GM23248 (cell line): ENCODE results near the gene BCL2L12. TPM values are rescaled to one million over a fixed set of nuclear protein-coding genes. Genes with fewer than 3 reads are reported as not detected.

Experiments used
- DNase-seq: peaks from one replicate; pipeline ENCODE4 v3.0.0-alpha.2; 2015
- H2AFZ ChIP-seq: fragments of 200-600 bp; sonication (generic); 2 replicates; pipeline ENCODE4 v1.6.1; 2016; ENCODE audit warnings: antibody characterized with exemption
- H3F3A ChIP-seq: fragments of 200-600 bp; sonication (generic); 2 replicates; pipeline ENCODE4 v1.6.1; 2016; ENCODE audit warnings: mild to moderate bottlenecking, antibody characterized with exemption, mixed run types; ENCODE audit not compliant: insufficient read depth
- H3K27ac ChIP-seq: fragments of 200-600 bp; sonication (generic); 2 replicates; pipeline ENCODE4 v1.5.1; 2016; ENCODE audit warnings: mild to moderate bottlenecking
- H3K27me3 ChIP-seq: fragments of 200-600 bp; sonication (generic); replicated peaks from 2 replicates; pipeline ENCODE4 v1.6.1; 2016; ENCODE audit warnings: mild to moderate bottlenecking; ENCODE audit not compliant: insufficient read depth
- H3K36me3 ChIP-seq: fragments of 200-600 bp; sonication (generic); 2 replicates; pipeline ENCODE4 v1.6.1; 2016; ENCODE audit warnings: low read depth, mild to moderate bottlenecking
- H3K4me1 ChIP-seq: fragments of 200-600 bp; sonication (generic); 2 replicates; pipeline ENCODE4 v1.6.1; 2016; ENCODE audit warnings: mild to moderate bottlenecking; ENCODE audit not compliant: insufficient read depth
- H3K4me2 ChIP-seq: fragments of 200-600 bp; sonication (generic); one replicate; pipeline ENCODE4 v1.6.1; 2016; ENCODE audit warnings: mild to moderate bottlenecking; ENCODE audit not compliant: unreplicated experiment
- H3K4me3 ChIP-seq: fragments of 200-600 bp; sonication (generic); 2 replicates; pipeline ENCODE4 v1.5.1; 2016; ENCODE audit warnings: mild to moderate bottlenecking
- H3K79me2 ChIP-seq: fragments of 200-600 bp; sonication (generic); 2 replicates; pipeline ENCODE4 v1.6.1; 2016; ENCODE audit warnings: mild to moderate bottlenecking; ENCODE audit not compliant: insufficient read depth
- H3K9ac ChIP-seq: fragments of 200-600 bp; sonication (generic); 2 replicates; pipeline ENCODE4 v1.6.1; 2016; ENCODE audit warnings: mild to moderate bottlenecking
- H3K9me2 ChIP-seq: fragments of 200-600 bp; sonication (generic); 2 replicates; pipeline ENCODE4 v1.6.1; 2016; ENCODE audit warnings: mixed run types, mild to moderate bottlenecking, moderate library complexity; ENCODE audit not compliant: insufficient read depth
- H3K9me3 ChIP-seq: fragments of 200-600 bp; sonication (generic); one replicate; pipeline ENCODE4 v1.6.1; 2017; ENCODE audit warnings: low read depth
- H4K20me1 ChIP-seq: fragments of 200-600 bp; sonication (generic); 2 replicates; pipeline ENCODE4 v1.6.0; 2016; ENCODE audit not compliant: insufficient read depth
- EZH2 ChIP-seq: fragments of 200-600 bp; sonication (generic); IDR thresholded peaks from 2 replicates; pipeline ENCODE4 v1.6.1; 2018; ENCODE audit warnings: antibody characterized with exemption, mild to moderate bottlenecking; ENCODE audit not compliant: insufficient read depth, poor library complexity, severe bottlenecking
- EZH2phosphoT487 ChIP-seq: fragments of 200-600 bp; sonication (generic); IDR thresholded peaks from 2 replicates; pipeline ENCODE4 v1.6.1; 2018; ENCODE audit warnings: antibody characterized with exemption, moderate library complexity, mild to moderate bottlenecking, low read depth; ENCODE audit not compliant: insufficient read depth
- WGBS, 2 experiments: methylation state at CpG; one replicate each; pipeline ENCODE4 v1.1.6; 2015 to 2017; ENCODE audit warnings: low lambda C conversion rate in 2 of 2, low coverage in 1 of 2; ENCODE audit errors: missing lambda C conversion rate in 2 of 2; 5-methylcytosine and 5-hydroxymethylcytosine counted together
- in situ Hi-C: fragments of 300-500 bp; cut with MboI; formaldehyde crosslinking; loops from 2 replicates; pipeline ENCODE4 v1.15.0; 2020
- polyA plus RNA-seq: library from polyadenylated mRNA; unstranded; fragments of >200 nt; fragmentation: Nextera tagmentation; extraction: Ambion mirVana; gene quantifications from 2 replicates; pipeline ENCODE4 v1.2.1, GENCODE V29; 2016
- total RNA-seq: library from RNA; depleted of rRNA; stranded (reverse); fragments of >200 nt; shearing (Covaris generic); gene quantifications from 2 replicates; pipeline ENCODE4 v1.2.3, GENCODE V29; 2014

Gene BCL2L12
- total and polyA plus RNA-seq, 2 experiments from 2014 or later: 9.5 to 16.6 TPM

DNA sequence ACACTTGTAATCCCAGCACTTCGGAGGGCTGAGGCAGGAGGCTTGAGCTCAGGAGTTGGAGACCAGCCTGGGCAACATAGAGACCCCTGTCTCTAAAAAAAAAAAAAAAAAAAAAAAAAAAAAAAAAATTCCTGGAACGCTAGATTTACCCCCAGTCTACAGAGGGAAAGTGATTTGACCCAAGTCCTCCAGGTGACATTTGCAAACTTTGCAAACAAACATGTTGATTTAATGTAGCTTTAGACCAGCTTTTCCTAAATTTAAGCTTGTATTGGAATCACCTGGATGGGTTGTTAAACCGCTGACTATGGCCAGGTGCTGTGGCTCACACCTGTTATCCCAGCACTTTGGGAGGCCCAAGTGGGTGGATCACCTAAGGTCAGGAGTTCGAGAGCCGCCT is 33.6 kb downstream of the BCL2L12 start:
- H2AFZ ChIP-seq: no peak overlapping the region
- no peak for TF ChIP-seq EZH2
- no peak for TF ChIP-seq EZH2phosphoT487
- WGBS, 2 experiments: 91 to 97% methylated on average over 5 of the region's 5 CpGs
- in situ Hi-C loops: no loop called here
- no peak overlapping the region for H3K4me3 ChIP-seq
- no peaks in the 10 kb centered on the region for H3K9me2 ChIP-seq
- H3K9ac ChIP-seq: no peak overlapping the region
- H3K79me2 ChIP-seq: no peaks in the 10 kb centered on the region
- H4K20me1 ChIP-seq: no peaks in the 10 kb centered on the region
- DNase-seq: no peak
- H3K4me1 ChIP-seq: no peaks in the 10 kb centered on the region
- H3K36me3 ChIP-seq: no peaks in the 10 kb centered on the region
- H3K27ac ChIP-seq: no peak overlapping the region
- no peaks in the 10 kb centered on the region for H3K9me3 ChIP-seq
- no peak overlapping the region for H3K4me2 ChIP-seq
- H3F3A ChIP-seq: no peaks in the 10 kb centered on the region
- H3K27me3 ChIP-seq: no peaks in the 10 kb centered on the region

DNA sequence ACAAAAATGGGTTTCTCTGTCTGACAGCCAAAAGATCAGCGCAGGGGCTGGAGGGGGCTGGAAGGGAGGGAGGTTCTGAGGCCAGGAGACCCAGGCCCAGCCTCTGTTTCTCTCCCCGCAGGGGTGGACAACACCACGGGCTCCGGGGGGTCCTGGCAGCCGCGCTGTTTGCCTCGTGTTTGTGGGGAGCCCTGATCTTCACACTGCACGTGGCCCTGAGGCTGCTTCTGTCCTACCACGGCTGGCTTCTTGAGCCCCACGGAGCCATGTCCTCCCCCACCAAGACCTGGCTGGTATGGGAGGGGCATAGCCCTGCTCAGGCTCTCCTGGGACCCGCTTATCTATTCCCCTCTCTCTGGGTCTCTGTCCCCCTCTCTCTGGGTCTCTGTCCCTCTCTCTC is 34.8 kb downstream of the BCL2L12 start:
- Histone ChIP-seq H3F3A (no peaks in the 10 kb centered on the region), H2AFZ (no peak overlapping the region), H3K9me2 (no peaks in the 10 kb centered on the region), H3K79me2 (no peaks in the 10 kb centered on the region), H3K27ac (no peak overlapping the region), H3K27me3 (no peaks in the 10 kb centered on the region), H4K20me1 (no peaks in the 10 kb centered on the region), H3K4me1 (no peaks in the 10 kb centered on the region), H3K9me3 (no peaks in the 10 kb centered on the region), H3K4me3 (no peak overlapping the region), H3K36me3 (no peaks in the 10 kb centered on the region), H3K4me2 (no peak overlapping the region), H3K9ac (no peak overlapping the region)
- no peak for DNase-seq
- no peak for TF ChIP-seq EZH2
- no peak for TF ChIP-seq EZH2phosphoT487
- in situ Hi-C loops: no loop called here
- 61 to 66% methylated on average over 11 of the region's 11 CpGs for WGBS, 2 experiments

DNA sequence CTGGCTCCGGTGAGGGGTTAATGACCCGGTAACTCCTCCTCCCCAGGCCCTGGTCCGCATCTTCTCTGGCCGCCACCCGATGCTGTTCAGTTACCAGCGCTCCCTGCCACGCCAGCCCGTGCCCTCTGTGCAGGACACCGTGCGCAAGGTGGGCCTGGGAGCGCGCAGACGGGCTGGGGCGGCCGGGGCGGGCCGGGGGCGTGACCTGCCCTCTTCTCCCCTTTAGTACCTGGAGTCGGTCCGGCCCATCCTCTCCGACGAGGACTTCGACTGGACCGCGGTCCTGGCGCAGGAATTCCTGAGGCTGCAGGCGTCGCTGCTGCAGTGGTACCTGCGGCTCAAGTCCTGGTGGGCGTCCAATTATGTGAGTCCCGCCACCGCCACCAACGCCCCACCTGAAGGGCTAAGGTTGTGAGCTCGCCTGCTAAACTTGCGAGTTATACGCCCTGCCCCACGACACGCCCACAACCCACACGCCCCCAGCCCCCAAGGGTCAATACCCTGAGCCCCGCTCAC is 35.6 kb downstream of the BCL2L12 start:
- H3K27ac ChIP-seq: no peak overlapping the region
- H3K4me1 ChIP-seq: no peaks in the 10 kb centered on the region
- H3K9me2 ChIP-seq: no peaks in the 10 kb centered on the region
- no peaks in the 10 kb centered on the region for H3K79me2 ChIP-seq
- H3K4me3 ChIP-seq: no peak overlapping the region
- no peak overlapping the region for H3K4me2 ChIP-seq
- H4K20me1 ChIP-seq: no peaks in the 10 kb centered on the region
- H3K36me3 ChIP-seq: no peaks in the 10 kb centered on the region
- no peaks in the 10 kb centered on the region for H3K9me3 ChIP-seq
- 73 to 80% methylated on average over 6 to 40 of the region's 40 CpGs for WGBS, 2 experiments
- no peak overlapping the region for H2AFZ ChIP-seq
- in situ Hi-C loops: no loop called here
- no peak for DNase-seq
- H3F3A ChIP-seq: no peaks in the 10 kb centered on the region
- no peaks in the 10 kb centered on the region for H3K27me3 ChIP-seq
- H3K9ac ChIP-seq: no peak overlapping the region
- TF ChIP-seq EZH2phosphoT487 (no peak), EZH2 (no peak)

DNA sequence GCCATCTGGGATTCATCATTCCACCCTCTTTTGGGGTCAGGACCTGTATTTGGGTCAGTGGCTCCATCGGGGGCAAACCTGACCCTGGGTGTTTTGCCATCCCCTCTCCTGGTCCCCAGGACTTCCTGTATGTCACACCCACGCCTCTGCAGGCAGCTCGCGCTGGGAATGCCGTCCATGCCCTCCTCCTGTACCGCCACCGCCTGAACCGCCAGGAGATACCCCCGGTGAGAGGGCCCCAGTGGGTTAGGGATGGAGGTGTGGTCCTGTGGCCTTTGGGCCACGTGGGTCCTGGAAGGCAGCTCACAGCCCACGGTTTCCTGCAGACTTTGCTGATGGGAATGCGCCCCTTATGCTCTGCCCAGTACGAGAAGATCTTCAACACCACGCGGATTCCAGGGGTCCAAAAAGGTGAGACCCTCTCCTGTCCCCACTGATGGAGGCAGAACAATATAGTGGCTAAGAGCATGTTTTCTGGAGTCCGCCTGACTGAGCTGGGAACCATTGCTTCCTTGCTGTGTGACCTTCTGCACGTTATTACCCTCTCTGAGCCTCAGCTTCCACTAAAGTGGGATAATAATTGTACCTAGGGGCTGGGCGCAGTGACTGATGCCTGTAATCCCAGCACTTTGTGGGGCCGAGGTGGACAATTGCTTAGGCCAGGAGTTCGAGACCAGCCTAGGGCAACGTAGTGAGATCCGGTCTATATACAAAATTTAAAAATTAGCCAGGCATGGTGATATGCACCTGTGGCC is 39.3 kb downstream of the BCL2L12 start:
- H4K20me1 ChIP-seq: no peaks in the 10 kb centered on the region
- H3K4me2 ChIP-seq: no peak overlapping the region
- no peak overlapping the region for H3K27ac ChIP-seq
- H3K27me3 ChIP-seq: no peaks in the 10 kb centered on the region
- no peak overlapping the region for H3K4me3 ChIP-seq
- H3K79me2 ChIP-seq: no peaks in the 10 kb centered on the region
- no peak overlapping the region for H2AFZ ChIP-seq
- no peaks in the 10 kb centered on the region for H3K36me3 ChIP-seq
- no peaks in the 10 kb centered on the region for H3F3A ChIP-seq
- WGBS, 2 experiments: 89 to 90% methylated on average over 20 to 22 of the region's 22 CpGs
- no peak overlapping the region for H3K9ac ChIP-seq
- H3K9me2 ChIP-seq: no peaks in the 10 kb centered on the region
- in situ Hi-C loops: no loop called here
- TF ChIP-seq EZH2 (no peak), EZH2phosphoT487 (no peak)
- H3K9me3 ChIP-seq: no peaks in the 10 kb centered on the region
- H3K4me1 ChIP-seq: no peaks in the 10 kb centered on the region
- no peak for DNase-seq

DNA sequence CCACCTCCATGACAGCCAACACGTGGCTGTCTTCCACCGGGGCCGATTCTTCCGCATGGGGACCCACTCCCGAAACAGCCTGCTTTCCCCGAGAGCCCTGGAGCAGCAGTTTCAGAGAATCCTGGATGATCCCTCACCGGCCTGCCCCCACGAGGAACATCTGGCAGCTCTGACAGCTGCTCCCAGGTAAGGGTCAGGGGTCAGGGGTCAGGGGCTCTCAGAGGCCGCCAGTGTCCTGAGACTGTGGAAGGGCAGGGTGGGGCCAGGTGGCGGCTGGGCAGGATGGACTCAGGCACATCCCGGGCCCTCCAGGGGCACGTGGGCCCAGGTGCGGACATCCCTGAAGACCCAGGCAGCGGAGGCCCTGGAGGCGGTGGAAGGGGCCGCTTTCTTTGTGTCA is 40.2 kb downstream of the BCL2L12 start:
- Histone ChIP-seq H2AFZ (no peak overlapping the region), H3K4me3 (no peak overlapping the region), H3K4me2 (no peak overlapping the region), H3K36me3 (no peaks in the 10 kb centered on the region), H4K20me1 (no peaks in the 10 kb centered on the region), H3K27ac (no peak overlapping the region), H3F3A (no peaks in the 10 kb centered on the region), H3K27me3 (no peaks in the 10 kb centered on the region), H3K9me2 (no peaks in the 10 kb centered on the region), H3K4me1 (no peaks in the 10 kb centered on the region), H3K9me3 (no peaks in the 10 kb centered on the region), H3K79me2 (no peaks in the 10 kb centered on the region), H3K9ac (no peak overlapping the region)
- in situ Hi-C loops: no loop called here
- DNase-seq: no peak
- no peak for TF ChIP-seq EZH2
- TF ChIP-seq EZH2phosphoT487: no peak
- 79 to 84% methylated on average over 16 of the region's 16 CpGs for WGBS, 2 experiments
